HG03196 (cell line): Measurements from ENCODE around the gene CEP112.

ENCODE experiments used
- ATAC-seq: cut with Tn5 transposase; IDR thresholded peaks from one replicate; pipeline ENCODE4 v1.9.1; 2021; ENCODE audit not compliant: unreplicated experiment

CEP112 gene

DNA sequence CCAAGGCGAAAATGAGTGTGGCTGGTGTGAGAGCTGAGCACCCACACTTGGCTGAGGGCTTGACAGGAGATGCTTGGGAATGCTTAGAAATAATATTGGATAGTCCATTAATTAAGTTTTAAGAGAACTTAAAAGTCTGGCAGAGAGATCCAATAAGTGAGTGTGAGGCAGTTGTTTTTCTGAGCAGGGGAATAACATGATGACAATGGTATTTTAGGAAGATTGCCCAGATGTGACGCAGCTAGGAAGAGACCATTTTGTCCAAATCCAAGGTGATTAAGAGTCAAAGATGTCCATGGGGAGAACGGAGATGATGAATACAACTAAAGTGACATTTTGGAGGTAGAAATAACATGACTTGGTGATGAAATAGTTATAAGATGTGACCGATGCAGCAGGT lies 527.7 kb downstream of the CEP112 start:
- no peak for ATAC-seq

DNA sequence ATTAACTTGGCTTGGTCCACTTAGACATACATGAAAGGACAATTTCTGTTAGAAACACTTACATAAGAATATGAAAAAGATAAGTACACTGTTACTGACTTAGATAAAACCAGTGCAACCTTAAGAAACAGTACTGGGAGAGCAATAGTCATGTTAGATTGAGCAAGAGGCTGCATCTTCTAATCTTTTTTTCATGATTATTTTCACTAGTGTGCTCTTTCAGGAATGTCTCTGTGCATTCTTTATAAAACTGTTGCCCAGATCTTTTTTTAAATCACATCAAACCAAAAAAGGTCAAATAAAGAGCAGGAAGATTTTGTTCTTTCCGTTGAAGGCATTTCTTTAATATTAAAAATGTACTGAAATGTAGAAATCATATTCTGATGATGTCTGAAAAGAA lies 529.7 kb downstream of the CEP112 start:
- no peak for ATAC-seq

DNA sequence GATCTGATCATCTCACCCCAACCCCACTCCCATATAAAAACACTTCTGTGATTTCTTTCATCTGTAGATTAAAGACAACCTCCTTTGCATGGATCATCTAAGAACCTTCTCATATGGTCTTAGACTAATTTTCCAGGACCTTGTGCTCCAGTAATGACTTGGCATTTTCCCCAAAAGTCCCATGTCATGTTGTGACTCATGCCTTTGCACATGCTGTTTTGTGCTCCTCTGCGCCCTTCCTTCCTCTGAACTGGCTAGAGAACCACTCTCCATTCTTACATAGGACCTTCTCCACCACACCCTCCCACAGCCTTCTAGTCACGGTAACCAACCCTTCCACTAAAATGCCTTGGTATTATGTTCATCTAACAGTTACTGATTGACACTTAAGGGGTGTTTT lies 531.0 kb downstream of the CEP112 start:
- no peak for ATAC-seq

DNA sequence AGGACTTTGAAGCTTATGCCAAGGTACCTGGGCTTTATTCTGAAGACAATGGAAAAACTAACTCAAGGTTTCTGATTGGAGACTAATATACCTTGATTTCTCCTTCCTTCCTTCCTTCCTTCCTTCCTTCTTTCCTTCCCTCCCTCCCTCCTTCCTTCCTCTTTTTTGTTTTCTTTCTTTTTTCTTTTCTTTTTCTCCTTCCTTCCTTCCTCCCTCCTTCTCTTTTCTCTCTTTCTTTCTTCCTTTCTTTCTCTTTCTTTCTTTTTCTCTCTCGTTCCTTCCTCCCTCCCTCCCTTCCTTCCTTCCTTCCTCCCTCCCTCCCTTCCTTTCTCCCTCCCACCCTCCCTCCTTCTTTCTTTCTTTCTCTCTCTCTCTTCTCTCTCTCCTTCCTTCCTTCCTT lies 531.9 kb downstream of the CEP112 start:
- no peak for ATAC-seq

DNA sequence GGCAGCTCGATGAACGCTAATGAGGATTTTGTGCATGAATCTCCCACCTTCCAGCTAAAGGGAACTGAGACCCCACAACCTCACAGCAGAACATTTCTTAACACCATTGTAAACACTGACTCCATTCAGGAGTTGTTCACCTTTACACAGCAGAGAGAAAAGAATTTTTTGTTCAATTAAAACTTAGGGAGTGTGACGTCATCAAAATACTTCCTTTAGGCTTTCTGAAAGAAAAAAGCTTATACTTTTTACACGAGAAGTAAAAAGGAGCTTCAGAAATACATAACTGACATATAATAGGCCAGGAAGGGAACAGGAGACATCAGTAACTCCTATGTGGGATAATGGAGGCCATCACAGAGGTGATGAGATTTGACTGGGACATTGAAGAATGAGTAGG lies 532.4 kb downstream of the CEP112 start:
- ATAC-seq, result no peak

DNA sequence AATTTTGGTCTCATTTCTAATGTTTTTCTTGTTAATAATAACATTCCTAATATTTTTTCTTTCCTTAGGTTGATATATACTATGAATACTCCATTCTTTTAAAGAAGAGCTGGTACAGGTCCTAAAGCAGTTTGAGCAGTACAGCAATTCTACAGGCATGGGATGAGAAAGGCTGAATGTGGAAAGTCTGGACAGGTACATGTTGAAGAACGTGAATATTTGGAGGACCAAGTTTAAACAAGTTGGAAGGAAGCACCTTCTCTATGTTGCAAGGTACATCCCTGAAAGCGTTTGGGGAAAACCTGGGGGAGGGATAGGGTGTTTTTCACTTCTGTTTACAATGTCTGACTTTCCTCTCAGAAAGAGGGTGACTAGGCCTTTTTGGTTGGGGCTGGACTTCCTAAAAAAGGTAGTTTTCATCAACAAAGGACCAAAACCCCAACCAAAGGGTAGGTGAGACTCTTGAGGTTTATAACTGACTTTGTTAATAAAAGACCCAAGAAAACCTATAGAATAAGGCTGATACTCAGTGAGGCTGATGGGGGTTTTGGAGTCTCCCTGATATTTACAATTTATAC lies 534.6 kb downstream of the CEP112 start:
- no peak for ATAC-seq

DNA sequence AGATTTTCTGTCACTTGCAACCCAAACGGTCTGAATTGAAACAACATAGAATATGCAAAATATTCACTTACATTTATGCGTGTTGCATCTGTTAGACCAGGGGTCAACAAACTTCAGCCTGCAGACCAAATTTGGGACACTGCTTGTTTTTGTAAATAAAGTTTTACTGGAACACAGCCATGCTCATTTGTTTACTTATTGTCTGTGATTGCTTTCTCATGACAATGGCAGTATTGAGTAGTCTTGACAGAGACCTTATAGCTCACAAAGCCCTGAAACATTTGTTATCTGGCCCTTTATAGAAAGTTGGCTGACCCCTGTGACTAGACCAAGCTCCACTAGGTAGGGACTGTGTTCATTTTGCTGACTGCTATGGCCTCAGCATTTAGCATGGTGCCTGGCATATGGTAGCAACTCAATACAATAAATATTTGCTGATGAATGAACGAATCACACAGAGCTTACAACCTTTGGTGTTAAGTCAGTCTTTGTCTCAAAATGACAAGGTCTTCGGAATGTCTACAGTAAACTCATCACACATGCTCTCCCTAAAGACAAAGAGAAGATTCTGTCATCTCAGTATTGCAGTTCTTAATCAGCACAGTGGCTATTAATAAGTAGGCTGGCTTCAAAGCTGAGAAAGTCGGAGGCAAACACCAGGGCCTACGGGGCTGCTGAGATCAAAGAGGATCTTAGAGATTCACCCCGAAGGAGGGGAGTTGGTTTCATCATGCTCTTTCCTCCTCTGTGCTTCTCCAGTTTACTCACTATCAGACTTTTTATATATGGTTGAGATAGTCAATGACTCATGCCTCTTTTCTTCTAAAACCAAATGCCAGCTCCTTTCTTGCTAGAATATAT lies 535.3 kb downstream of the CEP112 start:
- no peak for ATAC-seq

DNA sequence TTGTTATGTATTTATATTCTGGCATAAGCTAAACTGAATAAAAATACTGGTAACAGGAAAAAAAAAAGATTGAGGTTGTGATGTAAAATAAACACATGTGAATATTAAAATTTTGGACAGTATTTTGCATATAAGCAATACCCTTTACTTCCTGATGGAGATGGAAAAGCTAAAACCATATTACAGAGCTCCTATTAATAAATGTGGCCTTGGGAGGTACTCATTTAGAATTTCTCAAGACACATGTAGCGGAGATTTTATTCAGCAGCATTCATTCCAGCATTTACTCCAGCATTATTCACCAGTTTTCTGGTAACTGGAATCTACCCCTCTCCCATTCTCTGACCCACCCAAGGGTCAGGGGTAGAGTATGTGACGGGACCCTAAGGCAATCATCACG lies 536.2 kb downstream of the CEP112 start:
- ATAC-seq, result no peak

DNA sequence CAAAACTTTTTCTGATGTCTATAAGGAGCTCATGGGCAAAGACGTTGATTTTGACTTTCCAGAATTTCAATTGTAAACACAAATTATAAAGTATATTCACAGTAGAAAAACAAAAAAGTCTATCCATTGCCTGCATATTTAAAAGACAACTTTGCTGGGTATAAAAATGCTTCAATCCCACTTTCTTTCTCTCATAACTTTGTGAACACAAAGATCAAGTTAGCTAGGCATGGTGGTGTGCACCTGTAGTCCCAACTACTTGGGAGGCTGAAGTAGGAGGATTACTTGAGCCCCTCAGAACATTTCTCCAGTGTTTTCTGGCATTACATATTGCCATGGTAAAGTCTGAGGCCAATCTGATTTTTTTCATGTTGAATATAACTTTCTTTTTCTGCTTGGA lies 547.4 kb downstream of the CEP112 start:
- no peak for ATAC-seq

DNA sequence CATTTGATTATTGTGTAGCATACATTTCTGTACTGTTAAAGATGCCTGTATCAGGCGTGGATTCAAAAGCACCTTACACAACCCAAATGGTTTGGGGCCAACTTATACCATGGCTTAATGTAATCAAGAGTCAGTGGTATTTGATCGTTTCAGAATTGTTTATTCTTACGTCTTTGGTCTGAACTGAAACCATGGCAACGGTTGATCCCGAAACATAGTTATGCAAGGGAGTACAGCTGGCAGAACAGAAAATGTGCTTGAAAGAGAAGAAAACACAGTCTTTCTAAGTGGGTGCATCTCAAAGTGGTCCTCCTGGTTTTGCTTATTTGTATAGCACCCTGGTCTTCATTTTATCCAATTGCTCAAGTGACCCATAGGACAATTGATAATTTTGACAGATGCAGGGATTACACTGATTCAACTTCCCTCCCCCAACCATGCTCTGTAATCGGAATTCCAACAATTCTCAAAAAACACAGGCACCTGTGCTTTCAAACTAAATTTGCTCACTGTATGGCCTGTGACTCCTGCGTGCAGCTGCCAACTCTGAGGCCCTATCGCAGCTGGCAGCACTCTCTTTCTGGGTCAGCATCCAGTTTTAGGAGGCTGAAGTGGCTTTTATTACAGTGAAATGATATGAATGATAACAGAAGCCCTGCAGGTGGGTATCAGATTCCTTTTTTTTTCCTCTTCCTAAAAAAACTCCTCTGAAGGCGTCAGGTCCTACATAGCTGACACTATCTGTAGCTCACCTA lies 553.5 kb downstream of the CEP112 start:
- ATAC-seq, result no peak

DNA sequence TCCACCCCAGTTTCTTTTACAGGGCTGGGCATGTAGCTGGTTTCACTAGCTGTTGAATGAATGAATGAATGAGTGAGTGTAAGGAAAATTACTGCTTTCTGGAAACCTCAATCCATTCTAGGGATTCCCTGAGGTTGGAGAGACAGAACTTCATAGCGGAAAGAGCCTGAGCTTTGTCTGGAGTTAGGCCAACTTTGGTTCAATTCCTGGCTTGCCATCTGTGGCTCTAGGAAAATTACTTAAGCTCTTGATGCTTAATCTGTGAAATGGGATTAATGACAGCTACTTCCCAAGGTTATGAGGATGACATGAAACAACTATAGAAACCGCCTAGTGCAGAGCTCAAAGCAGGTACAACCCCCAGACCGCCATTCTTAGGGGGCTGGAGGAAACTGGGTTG lies 554.1 kb downstream of the CEP112 start:
- no peak for ATAC-seq

DNA sequence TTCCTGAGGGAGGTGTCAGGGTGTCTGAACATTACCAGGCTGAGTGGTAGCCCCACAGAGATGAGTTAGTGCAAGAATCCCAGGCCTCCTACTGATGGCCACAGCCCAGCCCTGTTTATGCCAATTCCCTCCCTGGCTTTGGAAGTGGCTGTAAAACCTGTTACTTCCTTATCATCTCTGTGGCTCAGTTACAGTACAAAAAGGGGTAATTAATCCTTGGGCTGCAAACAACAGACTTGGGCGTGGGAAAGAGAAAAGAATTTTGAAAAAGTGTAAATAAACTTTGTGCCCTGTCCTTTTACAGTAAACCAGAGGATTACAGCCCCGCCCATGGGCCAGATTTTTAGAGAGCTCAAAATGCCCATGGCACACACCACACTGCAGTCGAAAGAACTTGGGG lies 557.4 kb downstream of the CEP112 start:
- ATAC-seq, result no peak

DNA sequence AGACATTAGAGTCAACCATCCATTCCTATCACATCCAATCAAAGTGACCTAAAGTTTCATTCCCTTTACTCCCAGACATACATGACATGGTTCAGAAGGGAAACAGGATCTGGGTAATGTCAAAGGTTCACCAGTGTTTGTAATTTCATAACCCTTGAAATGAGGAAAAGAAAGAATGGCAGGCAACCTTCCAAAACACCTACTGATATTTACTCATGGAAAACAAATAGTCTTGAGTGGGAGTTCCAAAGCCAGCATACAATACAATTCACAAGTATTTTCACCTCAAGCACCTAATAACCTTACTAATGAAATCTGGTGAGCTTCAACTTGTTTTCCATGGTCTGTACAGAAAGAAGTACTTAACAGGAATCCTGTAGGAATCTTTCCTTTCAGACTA lies 557.9 kb downstream of the CEP112 start:
- no peak for ATAC-seq

DNA sequence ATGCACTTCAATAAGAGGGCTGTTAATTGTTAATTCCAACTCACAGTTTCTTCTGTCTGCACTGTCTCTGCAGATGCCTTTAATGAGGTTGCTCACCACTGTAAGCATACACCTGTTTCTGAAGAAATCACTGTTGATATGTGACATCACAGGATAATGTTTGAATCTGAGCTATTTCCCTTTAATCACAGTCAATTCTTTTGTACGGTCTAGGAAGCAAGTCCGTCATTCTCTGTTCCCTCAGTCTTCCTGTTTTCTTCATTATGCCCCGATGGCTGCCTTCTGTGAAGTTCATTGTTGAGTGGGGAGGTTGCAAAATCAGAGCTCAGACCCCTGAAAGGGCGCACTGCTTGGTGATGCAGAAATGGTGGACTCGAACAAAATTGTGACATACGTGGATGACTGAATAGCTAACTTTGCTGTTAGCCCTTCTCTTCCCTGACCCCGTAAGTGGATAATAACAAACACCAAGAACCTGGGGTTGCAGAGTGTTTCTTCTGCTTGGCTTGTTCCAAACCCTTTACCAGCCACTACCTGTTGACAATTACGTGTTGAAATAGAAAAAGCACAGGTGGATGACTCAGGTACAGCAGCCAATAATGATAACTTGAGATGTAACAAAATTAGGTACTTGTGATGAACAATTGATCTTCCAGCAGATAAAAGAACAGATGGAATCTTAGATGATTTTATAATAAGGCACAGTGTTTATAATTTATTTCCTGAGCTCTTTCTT lies 558.6 kb downstream of the CEP112 start:
- no peak for ATAC-seq

DNA sequence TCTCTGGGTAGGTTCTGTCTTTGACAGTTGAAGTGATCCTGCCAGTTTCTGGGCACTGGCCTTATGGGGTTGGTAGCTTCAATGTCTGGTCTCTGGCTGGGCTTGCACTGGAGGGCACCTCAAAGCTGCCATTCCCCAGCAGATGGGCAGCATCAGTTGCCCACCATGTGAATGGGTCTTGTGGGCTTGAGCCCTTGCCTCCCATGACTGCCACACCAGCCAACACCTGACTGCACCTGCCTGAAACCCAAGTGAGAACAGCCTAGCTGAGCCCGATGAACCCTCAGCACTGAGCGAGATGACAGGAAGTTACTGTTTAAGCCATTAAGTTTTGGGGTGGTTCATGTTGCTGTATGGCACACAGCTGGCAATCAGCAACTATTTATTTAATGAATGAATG lies 561.4 kb downstream of the CEP112 start:
- ATAC-seq, result no peak

DNA sequence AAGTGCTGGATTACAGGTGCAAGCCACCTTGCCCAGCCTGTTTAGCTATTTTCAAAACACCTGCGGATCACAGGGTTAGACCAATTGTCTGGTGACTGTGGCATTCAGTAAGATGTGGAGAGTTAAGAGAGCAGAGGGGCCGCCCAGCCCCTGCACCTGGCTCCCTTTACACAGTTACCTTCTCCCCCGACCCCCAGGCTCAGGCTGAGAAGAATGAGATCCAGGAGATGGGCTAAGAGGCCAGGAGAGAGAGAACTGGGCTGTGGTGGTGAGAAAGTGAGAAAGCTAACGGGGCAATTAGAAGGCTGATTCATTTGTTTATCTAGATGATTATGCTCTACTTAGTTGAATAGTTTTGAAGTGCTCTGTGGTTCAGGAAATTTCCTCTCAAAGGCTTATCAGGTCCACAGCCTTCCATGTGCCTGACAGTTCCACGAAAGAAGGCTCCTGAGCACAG lies 562.7 kb downstream of the CEP112 start:
- ATAC-seq, result no peak

DNA sequence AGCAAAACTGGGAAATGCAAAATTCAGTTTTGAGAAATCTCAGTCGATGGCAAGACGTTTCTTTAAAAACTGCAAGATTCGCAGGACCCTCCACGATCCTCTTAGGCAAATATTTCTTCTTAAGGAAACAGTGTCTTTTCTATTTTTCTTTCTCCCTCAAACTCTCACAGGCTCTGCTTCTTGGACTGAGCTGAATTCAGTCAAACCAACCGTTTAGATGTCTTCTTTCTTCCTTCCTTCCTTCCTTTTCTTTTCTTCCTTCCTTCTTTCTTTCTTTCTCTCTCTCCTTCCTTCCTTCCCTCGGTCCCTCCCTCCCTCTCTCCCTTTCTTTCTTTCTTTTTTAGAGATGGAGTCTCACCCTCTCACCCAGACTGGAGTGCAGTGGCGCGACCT lies 563.3 kb downstream of the CEP112 start:
- ATAC-seq, result no peak

DNA sequence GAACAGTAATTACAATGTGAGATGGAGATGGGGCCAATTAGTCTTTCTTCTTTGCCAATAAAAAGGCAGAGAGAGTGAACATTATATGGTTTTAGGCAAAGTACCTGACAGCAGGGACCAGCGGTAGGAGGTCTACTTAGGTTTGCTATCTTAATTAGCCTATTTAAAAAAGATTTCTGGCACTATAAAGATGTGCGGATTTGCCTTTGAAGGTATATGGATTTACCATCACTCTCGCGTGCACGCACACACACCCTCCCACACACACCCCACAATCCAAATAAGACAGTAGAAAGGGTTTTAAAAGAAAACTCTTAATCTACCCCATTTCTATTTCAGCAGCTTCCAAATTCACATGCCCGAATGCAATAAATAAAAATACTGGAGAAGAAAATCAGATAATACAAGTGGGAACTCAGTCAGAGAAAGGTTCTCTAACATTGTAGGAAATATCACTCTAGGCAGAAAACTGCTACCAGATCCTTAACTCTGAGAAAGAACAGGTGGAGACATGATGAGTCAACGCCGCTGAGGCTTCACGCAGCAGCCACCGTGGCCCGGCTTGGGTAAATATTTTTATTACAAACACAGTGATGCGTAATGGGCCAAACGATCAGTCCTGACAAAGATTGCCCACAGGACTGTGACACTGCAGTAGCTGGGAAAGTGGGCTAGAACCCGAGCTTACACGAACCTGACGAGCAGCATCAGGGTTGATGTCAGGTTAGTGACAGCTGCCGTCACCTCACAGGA lies 563.9 kb downstream of the CEP112 start:
- no peak for ATAC-seq

DNA sequence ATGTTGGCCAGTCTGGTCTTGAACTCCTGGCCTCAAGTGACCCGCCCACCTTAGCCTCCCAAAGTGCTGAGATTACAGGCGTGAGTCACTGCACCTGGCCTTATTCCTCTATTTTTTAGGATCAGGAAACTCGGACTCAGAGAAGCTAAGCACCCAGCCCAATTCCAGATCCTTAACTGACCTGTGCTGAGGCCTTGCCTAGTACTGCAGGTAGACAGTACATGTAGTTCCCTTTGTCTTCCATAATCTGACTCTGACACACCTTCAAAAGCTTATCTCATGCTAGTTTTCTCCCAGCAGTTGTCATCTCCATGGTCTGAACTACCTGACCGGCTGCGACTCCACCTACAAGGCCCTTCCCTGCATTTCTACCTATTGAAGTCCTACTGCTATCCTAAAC lies 564.8 kb downstream of the CEP112 start:
- ATAC-seq, result no peak

DNA sequence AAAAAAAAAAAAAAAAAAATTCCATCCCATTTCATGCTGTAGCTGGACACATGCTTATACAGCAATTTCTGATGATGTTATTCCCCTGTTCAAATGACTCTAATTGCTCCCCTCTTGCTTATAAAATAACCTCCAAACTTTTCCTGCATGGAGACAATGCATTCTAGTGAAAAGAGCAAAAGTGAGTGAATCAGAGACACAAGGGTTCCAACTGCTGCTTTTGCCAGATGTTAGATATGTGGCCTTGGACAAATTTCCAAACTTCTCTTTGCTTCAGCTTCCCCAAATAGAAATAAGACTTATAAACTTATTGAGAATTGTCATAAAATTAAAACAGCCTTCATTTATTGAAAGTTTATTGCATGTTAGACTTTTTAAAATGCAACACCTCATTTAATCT lies 565.5 kb downstream of the CEP112 start:
- no peak for ATAC-seq

DNA sequence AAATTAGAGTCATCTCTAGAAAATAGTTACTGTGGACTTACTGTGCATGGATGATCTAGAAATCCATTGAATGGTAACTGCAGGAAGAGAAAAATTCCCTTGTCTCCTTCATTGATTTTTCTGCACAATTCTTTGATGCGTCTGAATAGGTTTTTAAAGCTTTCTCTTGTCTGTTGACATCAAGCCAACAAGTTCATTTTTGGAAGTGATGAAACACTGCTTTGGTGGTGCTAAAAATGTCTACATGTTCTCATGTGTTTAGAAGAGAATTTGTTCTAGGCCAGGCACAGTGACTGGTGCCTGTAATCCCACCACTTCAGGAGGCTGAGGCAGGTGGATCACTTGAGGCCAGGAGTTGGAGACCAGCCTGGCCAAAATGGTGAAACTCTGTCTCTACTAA lies 573.4 kb downstream of the CEP112 start:
- no peak for ATAC-seq
